SK-N-MC (cell line): ENCODE results near the gene PGA4.

Experiments
- DNase-seq: peaks from one replicate; pipeline ENCODE4 v3.0.0-alpha.2; 2011; ENCODE audit warnings: low read depth, low spot score
- H3K27ac ChIP-seq: fragments of 200-600 bp; sonication (generic); 2 replicates; pipeline ENCODE4 v1.5.1; 2016; ENCODE audit warnings: mixed run types
- H3K36me3 ChIP-seq: fragments of 200-600 bp; sonication (generic); 2 replicates; pipeline ENCODE4 v1.6.1; 2017; ENCODE audit warnings: antibody characterized with exemption, low read length, mixed read lengths; ENCODE audit not compliant: insufficient read depth
- H3K4me3 ChIP-seq: fragments of 200-600 bp; sonication (generic); 2 replicates; pipeline ENCODE4 v1.5.1; 2016
- H3K9ac ChIP-seq: fragments of 200-600 bp; sonication (generic); 2 replicates; pipeline ENCODE4 v1.8.0; 2017; ENCODE audit warnings: mixed run types, mixed read lengths; ENCODE audit not compliant: insufficient read length
- H3K9me3 ChIP-seq: fragments of 200-600 bp; sonication (generic); 2 replicates; pipeline ENCODE4 v1.6.1; 2017; ENCODE audit warnings: low read depth, mild to moderate bottlenecking, antibody characterized with exemption, low read length, moderate library complexity, mixed read lengths
- EZH2 ChIP-seq: fragments of 200-600 bp; sonication (generic); IDR thresholded peaks from one replicate; pipeline ENCODE4 v1.6.1; 2017; ENCODE audit warnings: antibody characterized with exemption
- FOXP2 ChIP-seq: optimal IDR thresholded peaks from 2 replicates; pipeline ENCODE3; 2011; ENCODE audit warnings: mild to moderate bottlenecking, moderate library complexity; ENCODE audit not compliant: insufficient read depth; ENCODE audit errors: extremely low read length, control extremely low read depth
- POLR2AphosphoS5 ChIP-seq: IDR thresholded peaks from 2 replicates; pipeline ENCODE4 v1.6.1; 2012; ENCODE audit warnings: mild to moderate bottlenecking, low read depth, low read length, borderline replicate concordance

PGA4 gene

GRCh38 chr11:61279934-61280659, 58.0 kb downstream of the PGA4 start:
- Histone ChIP-seq H3K4me3 (no peak overlapping the region), H3K36me3 (no peaks in the 10 kb centered on the region; the same call in 1 of the 2 replicates), H3K27ac (no peak overlapping the region), H3K9me3 (no peaks in the 10 kb centered on the region), H3K9ac (no peak overlapping the region)
- TF ChIP-seq EZH2 (no peak), FOXP2 (no peak), POLR2AphosphoS5 (no peak)
- no peak for DNase-seq

GRCh38 chr11:61280883-61281580, 58.9 kb downstream of the PGA4 start:
- no peaks in the 10 kb centered on the region; the same call in 1 of the 2 replicates for H3K36me3 ChIP-seq
- no peaks in the 10 kb centered on the region for H3K9me3 ChIP-seq
- no peak overlapping the region for H3K4me3 ChIP-seq
- no peak for DNase-seq
- H3K9ac ChIP-seq = no peak overlapping the region
- TF ChIP-seq POLR2AphosphoS5 = no peak
- no peak for TF ChIP-seq FOXP2
- TF ChIP-seq EZH2 = no peak
- no peak overlapping the region for H3K27ac ChIP-seq
